ENCODE measurements around the gene UCP3. TPM values are rescaled to one million over a fixed set of nuclear protein-coding genes. Genes with fewer than 3 reads are reported as not detected.

UCP3 gene
- total and polyA plus RNA-seq, 10 of the 15 experiments (the other 5 are each of a cell fraction or from before 2014, with no cell fraction given): 0.02 to 1.9 (median 0.94) TPM

GRCh38 chr11:74007691-74008372 is 1.1 kb downstream of the UCP3 start:
- H3K27me3 ChIP-seq (replicated peaks in 1 of 2; ENCODE audit: control insufficient read depth in 2 of 2, insufficient read depth in 2 of 2, low read length in 1 of 2): no peaks in the 10 kb centered on the region
- H3K9ac ChIP-seq (ENCODE audit: control insufficient read depth, insufficient read depth, low read length): no peak overlapping the region
- no peak overlapping the region for H3K27ac ChIP-seq (ENCODE audit: control insufficient read depth, insufficient read depth)
- no peak overlapping the region for H3K4me2 ChIP-seq (ENCODE audit: control insufficient read depth, insufficient read depth)
- ATAC-seq: no peak
- H2AFZ ChIP-seq (ENCODE audit: control insufficient read depth, low read depth, low read length): no peak overlapping the region
- ChIA-PET POLR2A (interaction anchor here (0.5 to 1.0 kb wide), 2 partner anchors 11 to 47 kb away, joined by 4 read pairs; no protein-coding TSS in a partner anchor), RAD21 (ENCODE audit: unreplicated experiment) (interaction anchor here (0.6 to 1.1 kb wide), 2 partner anchors 13 to 317 kb away, joined by 5 to 6 read pairs; no protein-coding TSS in a partner anchor), CTCF (interaction anchor here (0.6 to 1.9 kb wide), 4 partner anchors 10 to 462 kb away, joined by 3 to 5 read pairs (median 4); no protein-coding TSS in a partner anchor), SMC1A (ENCODE audit: uncharacterized antibody, unreplicated experiment) (no interaction called here)
- TF ChIP-seq CREB1 (IDR thresholded peaks at IDR 0.05; ENCODE audit: low read depth): no peak
- TF ChIP-seq SMAD1 (IDR thresholded peaks at IDR 0.05; ENCODE audit: low read depth, partially characterized antibody): no peak
- no peak for TF ChIP-seq E4F1 (IDR thresholded peaks at IDR 0.05; ENCODE audit: borderline replicate concordance, partially characterized antibody)
- TF ChIP-seq SUPT20H (IDR thresholded peaks at IDR 0.05; ENCODE audit: borderline replicate concordance, control insufficient read depth, low read depth, low read length): no peak
- TF ChIP-seq MLLT1 (IDR thresholded peaks at IDR 0.05): no peak
- no peak for TF ChIP-seq MAX (IDR thresholded peaks at IDR 0.05; ENCODE audit: low read depth, low read length)
- no peak for TF ChIP-seq ATF7 (IDR thresholded peaks at IDR 0.05; ENCODE audit: low read depth)
- TF ChIP-seq HDAC2 (IDR thresholded peaks at IDR 0.05): no peak
- TF ChIP-seq TCF3 (IDR thresholded peaks at IDR 0.05; ENCODE audit: borderline replicate concordance, insufficient read depth, low read depth, low read length): no peak
- no peak for TF ChIP-seq USF2 (IDR thresholded peaks at IDR 0.05; ENCODE audit: borderline replicate concordance, low read depth, low read length)
- no peak for FAIRE-seq
- H3K36me3 ChIP-seq (ENCODE audit: control insufficient read depth in 2 of 2, insufficient read depth in 2 of 2, low read length in 1 of 2): peaks cover 0 to 1% of the 10 kb centered on the region in 2 experiments; a peak in 3 of 4 replicates
- H3K9me3 ChIP-seq (replicated peaks; ENCODE audit: control insufficient read depth, insufficient read depth, low read length): no peaks in the 10 kb centered on the region
- H3K4me3 ChIP-seq: no peak overlapping the region
- no TSS peak for BruUV-seq (replicated peaks)
- WGBS (ENCODE audit: insufficient coverage, insufficient replicate concordance, low lambda C conversion rate, missing lambda C conversion rate): 84% methylated on average over 6 of the region's 6 CpGs
- H4K20me1 ChIP-seq (ENCODE audit: control insufficient read depth, insufficient read depth): no peaks in the 10 kb centered on the region
- DNase-seq (ENCODE audit: low read depth, low spot score): no peak
- peaks cover 27% of the 10 kb centered on the region for H3K4me1 ChIP-seq (ENCODE audit: control insufficient read depth, insufficient read depth, low read length)
- intact Hi-C loops (cut with micrococcal nuclease; ENCODE audit: unreplicated experiment) (no loop called here), in situ Hi-C loops (cut with MboI) (no loop called here)
- no peaks in the 10 kb centered on the region for H3K79me2 ChIP-seq (ENCODE audit: control insufficient read depth, insufficient read depth, low read length)

All from GM12878 (cell line).